HPDE6-E6E7 (cell line): ENCODE measurements around the gene TMEM129.
A peak's percentile ranks its signal among the peaks of the same experiment; 100 is the strongest.

ENCODE experiments used
- DNase-seq: peaks from one replicate; pipeline ENCODE4 v3.0.0; 2011; ENCODE audit warnings: missing footprints; ENCODE audit errors: extremely low spot score

Gene TMEM129

GRCh38 chr4:1721003-1721665, at the start of gene TMEM129, which contains the start of gene TACC3:
TMEM129 (minus strand) TSS chr4:1721323; CDS start chr4:1720837, 486 bp downstream.
TACC3 (plus strand) TSS chr4:1721521; CDS start chr4:1723422, 1,901 bp downstream.
- DNase-seq = peak; percentile 93

GRCh38 chr4:1770791-1771231, 49.7 kb upstream of the TMEM129 start:
- no peak for DNase-seq

- no peak for DNase-seq
Measured at GRCh38 chr4:1770245-1770644, 49.1 kb upstream of the TMEM129 start.

GRCh38 chr4:1769692-1770091, 48.6 kb upstream of the TMEM129 start:
- no peak for DNase-seq

GRCh38 chr4:1768367-1769034, 47.4 kb upstream of the TMEM129 start:
- no peak for DNase-seq

GRCh38 chr4:1767770-1768366, 46.7 kb upstream of the TMEM129 start:
- peak; percentile 63 for DNase-seq

- DNase-seq = no peak
Measured at GRCh38 chr4:1767061-1767769, 46.1 kb upstream of the TMEM129 start.

GRCh38 chr4:1766106-1767060, 45.3 kb upstream of the TMEM129 start:
- no peak for DNase-seq

GRCh38 chr4:1765409-1766072, 44.4 kb upstream of the TMEM129 start:
- DNase-seq = peak; percentile 39

GRCh38 chr4:1764670-1765069, 43.5 kb upstream of the TMEM129 start:
- no peak for DNase-seq

- DNase-seq = no peak
Measured at GRCh38 chr4:1763550-1764080, 42.5 kb upstream of the TMEM129 start.

- DNase-seq = no peak
Measured at GRCh38 chr4:1763070-1763549, 42.0 kb upstream of the TMEM129 start.

GRCh38 chr4:1762264-1763010, 41.3 kb upstream of the TMEM129 start:
- DNase-seq = no peak

GRCh38 chr4:1761130-1761689, 40.1 kb upstream of the TMEM129 start:
- no peak for DNase-seq

- DNase-seq = no peak
Measured at GRCh38 chr4:1760521-1761071, 39.5 kb upstream of the TMEM129 start.

GRCh38 chr4:1759818-1760223, 38.7 kb upstream of the TMEM129 start:
- no peak for DNase-seq

GRCh38 chr4:1759170-1759817, 38.2 kb upstream of the TMEM129 start:
- DNase-seq = no peak
